NCI-H345 treated with DMSO at 0.1 percent for 48 hours (cell line): ENCODE measurements around the gene VAMP2.

Experiments used
- DNase-seq: peaks from one replicate; lab custom pipeline; 2025; ENCODE audit not compliant: unreplicated experiment; lab: John Stamatoyannopoulos, UW

Gene VAMP2

GRCh38 chr17:8155996-8156245 lies 6.8 kb downstream of the VAMP2 start:
- DNase-seq = no peak

GRCh38 chr17:8155231-8155995 lies 7.3 kb downstream of the VAMP2 start:
- no peak for DNase-seq

GRCh38 chr17:8154608-8155155 lies 8.1 kb downstream of the VAMP2 start:
- no peak for DNase-seq

GRCh38 chr17:8153957-8154607 lies 8.7 kb downstream of the VAMP2 start:
- no peak for DNase-seq

- DNase-seq = no peak
These were observed 9.2 kb downstream of the VAMP2 start for GRCh38 chr17:8153525-8153956.

- DNase-seq = no peak
These were observed 9.7 kb downstream of the VAMP2 start for GRCh38 chr17:8153031-8153451.

- DNase-seq = peak; percentile 67
These were observed 10.5 kb downstream of the VAMP2 start, which contains the start of gene PER1 for GRCh38 chr17:8152112-8152775. Gene PER1, minus strand, starts transcription at chr17:8152404. Its CDS starts 1,698 bp downstream, at chr17:8150706.

- DNase-seq = no peak
These were observed 11.1 kb downstream of the VAMP2 start for GRCh38 chr17:8151641-8152111.

- peak; percentile 46 for DNase-seq
These were observed 11.6 kb downstream of the VAMP2 start for GRCh38 chr17:8151120-8151640.

- DNase-seq = no peak
These were observed 12.3 kb downstream of the VAMP2 start for GRCh38 chr17:8150194-8151119.

GRCh38 chr17:8149419-8150193 lies 13.1 kb downstream of the VAMP2 start:
- no peak for DNase-seq

- no peak for DNase-seq
These were observed 14.2 kb downstream of the VAMP2 start for GRCh38 chr17:8148560-8148959.

GRCh38 chr17:8147805-8148404 lies 14.8 kb downstream of the VAMP2 start:
- DNase-seq = no peak

GRCh38 chr17:8147141-8147804 lies 15.5 kb downstream of the VAMP2 start:
- no peak for DNase-seq

- DNase-seq = no peak
These were observed 16.2 kb downstream of the VAMP2 start for GRCh38 chr17:8146381-8147140.

- no peak for DNase-seq
These were observed 16.9 kb downstream of the VAMP2 start for GRCh38 chr17:8145811-8146210.

- DNase-seq = no peak
These were observed 18.1 kb downstream of the VAMP2 start for GRCh38 chr17:8144401-8145231.
